ENCODE results near the gene DPH1.

DNA sequence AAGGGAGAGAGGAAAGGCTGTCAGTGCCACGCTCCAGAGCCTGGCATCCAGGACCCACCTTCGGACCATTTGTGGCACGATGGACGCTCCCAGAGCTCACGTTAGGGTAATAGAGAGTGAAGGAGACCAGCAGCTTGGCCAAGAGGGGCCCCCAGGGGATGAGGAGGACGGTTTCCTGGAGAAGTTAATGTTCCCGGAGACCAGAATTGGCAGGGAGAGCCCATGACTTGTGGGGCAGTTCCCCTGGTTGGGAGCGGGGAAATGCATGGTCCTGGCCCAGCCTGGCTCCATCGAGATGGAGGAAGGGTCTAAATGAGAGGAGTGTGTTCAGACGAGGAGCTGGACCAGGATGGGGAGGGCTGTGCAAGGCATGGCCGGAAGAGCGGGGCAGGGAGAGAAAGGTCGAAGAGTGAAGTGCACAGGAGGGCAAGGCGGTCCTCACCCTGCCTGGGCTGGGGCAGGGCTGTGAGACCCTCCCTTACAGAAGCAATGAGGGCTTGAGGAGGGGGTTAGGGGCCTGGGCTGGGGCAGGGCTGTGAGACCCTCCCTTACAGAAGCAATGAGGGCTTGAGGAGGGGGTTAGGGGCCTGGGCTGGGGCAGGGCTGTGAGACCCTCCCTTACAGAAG lies 22.1 kb downstream of the DPH1 start:
- TF ChIP-seq ZNF274 (IDR thresholded peaks at IDR 0.05; ENCODE audit: low read depth, low read length) (no peak), YY1 (IDR thresholded peaks at IDR 0.05; ENCODE audit: insufficient read depth, insufficient read length) (no peak), SUZ12 (IDR thresholded peaks at IDR 0.05; ENCODE audit: extremely low read depth, insufficient read depth, insufficient read length) (no peak)
